MM.1S (cell line): ENCODE results near the gene SOX11.

Experiments
- DNase-seq: peaks from one replicate; pipeline ENCODE4 v3.0.0-alpha.2; 2015
- H2AFZ ChIP-seq: fragments of 300-600 bp; sonication (generic); 2 replicates; pipeline ENCODE4 v1.6.0; 2016; ENCODE audit warnings: antibody characterized with exemption, low read length
- H3F3A ChIP-seq: fragments of 300-600 bp; sonication (generic); 2 replicates; pipeline ENCODE4 v1.6.1; 2016; ENCODE audit warnings: mild to moderate bottlenecking, antibody characterized with exemption, low read length, moderate library complexity, mixed read lengths; ENCODE audit not compliant: insufficient read depth
- H3K27ac ChIP-seq: fragments of 300-600 bp; sonication (generic); 2 replicates; pipeline ENCODE4 v1.5.1; 2016; ENCODE audit warnings: mild to moderate bottlenecking, low read length
- H3K27me3 ChIP-seq: fragments of 300-600 bp; sonication (generic); replicated peaks from 2 replicates; pipeline ENCODE4 v1.6.0; 2016; ENCODE audit warnings: low read length; ENCODE audit not compliant: insufficient read depth
- H3K36me3 ChIP-seq: fragments of 300-600 bp; sonication (generic); replicated peaks from 2 replicates; pipeline ENCODE4 v1.6.1; 2016; ENCODE audit warnings: mild to moderate bottlenecking, low read length, mixed read lengths; ENCODE audit not compliant: insufficient read depth
- H3K4me1 ChIP-seq: fragments of 300-600 bp; sonication (generic); 2 replicates; pipeline ENCODE4 v1.6.1; 2016; ENCODE audit warnings: low read length, mixed read lengths
- H3K4me2 ChIP-seq: fragments of 300-600 bp; sonication (generic); 2 replicates; pipeline ENCODE4 v1.6.0; 2016; ENCODE audit warnings: low read depth, low read length
- H3K4me3 ChIP-seq: fragments of 300-600 bp; sonication (generic); 2 replicates; pipeline ENCODE4 v1.5.1; 2016; ENCODE audit warnings: low read length, mixed read lengths
- H3K79me2 ChIP-seq: fragments of 300-600 bp; sonication (generic); 2 replicates; pipeline ENCODE4 v1.6.1; 2016; ENCODE audit warnings: mixed run types, low read length, mixed read lengths
- H3K9ac ChIP-seq: fragments of 300-600 bp; sonication (generic); 2 replicates; pipeline ENCODE4 v1.6.1; 2016; ENCODE audit warnings: low read length, mixed read lengths
- H3K9me2 ChIP-seq: fragments of 300-600 bp; sonication (generic); replicated peaks from 2 replicates; pipeline ENCODE4 v1.6.1; 2016; ENCODE audit warnings: mild to moderate bottlenecking, low read length, mixed read lengths; ENCODE audit not compliant: insufficient read depth
- H3K9me3 ChIP-seq: fragments of 300-600 bp; sonication (generic); replicated peaks from 2 replicates; pipeline ENCODE4 v1.6.1; 2016; ENCODE audit warnings: mild to moderate bottlenecking, low read length, mixed read lengths; ENCODE audit not compliant: insufficient read depth
- H4K20me1 ChIP-seq: fragments of 300-600 bp; sonication (generic); 2 replicates; pipeline ENCODE4 v1.6.1; 2016; ENCODE audit warnings: mild to moderate bottlenecking, low read length, moderate library complexity, mixed read lengths; ENCODE audit not compliant: insufficient read depth
- EZH2 ChIP-seq: fragments of 300-600 bp; sonication (generic); optimal IDR thresholded peaks from 2 replicates; pipeline ENCODE3; 2017; ENCODE audit warnings: low read depth, mild to moderate bottlenecking, antibody characterized with exemption, low read length, mixed read lengths
- EZH2phosphoT487 ChIP-seq: fragments of 300-600 bp; sonication (generic); IDR thresholded peaks from 2 replicates; pipeline ENCODE4 v1.6.1; 2018; ENCODE audit warnings: antibody characterized with exemption, low read length
- TF ChIP-seq, protein P1 (sequence below): fragments of 300-600 bp; sonication (generic); IDR thresholded peaks from 2 replicates; pipeline ENCODE4 v1.5.1; 2016; ENCODE audit warnings: antibody characterized with exemption, low read length, mixed read lengths

Gene SOX11

DNA sequence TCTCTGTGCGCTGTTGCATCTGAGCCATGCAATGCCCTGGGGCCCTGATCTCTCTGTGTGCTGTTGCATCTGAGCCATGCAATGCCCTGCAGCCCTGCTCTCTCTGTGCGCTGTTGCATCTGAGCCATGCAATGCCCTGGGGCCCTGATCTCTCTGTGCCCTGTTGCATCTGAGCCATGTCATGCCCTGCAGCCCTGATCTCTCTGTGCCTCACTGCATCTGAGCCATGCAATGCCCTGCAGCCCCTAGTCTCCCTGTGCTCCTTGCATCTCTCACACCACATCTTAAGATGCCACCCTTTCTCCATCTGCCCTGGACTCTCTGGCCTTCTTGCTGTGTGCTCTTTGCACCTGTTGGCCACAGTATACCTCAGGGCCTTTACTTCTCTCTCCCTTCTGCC lies 56.2 kb downstream of the SOX11 start:
- Histone ChIP-seq H3K36me3 (no peaks in the 10 kb centered on the region), H3K27ac (no peak overlapping the region), H4K20me1 (no peaks in the 10 kb centered on the region), H3K9ac (no peak overlapping the region), H2AFZ (no peak overlapping the region), H3K27me3 (no peaks in the 10 kb centered on the region), H3K4me2 (no peak overlapping the region), H3K4me1 (no peaks in the 10 kb centered on the region), H3F3A (no peaks in the 10 kb centered on the region), H3K79me2 (no peaks in the 10 kb centered on the region), H3K4me3 (no peak overlapping the region), H3K9me2 (no peaks in the 10 kb centered on the region), H3K9me3 (no peaks in the 10 kb centered on the region)
- DNase-seq: no peak
- TF ChIP-seq, protein P1, sequence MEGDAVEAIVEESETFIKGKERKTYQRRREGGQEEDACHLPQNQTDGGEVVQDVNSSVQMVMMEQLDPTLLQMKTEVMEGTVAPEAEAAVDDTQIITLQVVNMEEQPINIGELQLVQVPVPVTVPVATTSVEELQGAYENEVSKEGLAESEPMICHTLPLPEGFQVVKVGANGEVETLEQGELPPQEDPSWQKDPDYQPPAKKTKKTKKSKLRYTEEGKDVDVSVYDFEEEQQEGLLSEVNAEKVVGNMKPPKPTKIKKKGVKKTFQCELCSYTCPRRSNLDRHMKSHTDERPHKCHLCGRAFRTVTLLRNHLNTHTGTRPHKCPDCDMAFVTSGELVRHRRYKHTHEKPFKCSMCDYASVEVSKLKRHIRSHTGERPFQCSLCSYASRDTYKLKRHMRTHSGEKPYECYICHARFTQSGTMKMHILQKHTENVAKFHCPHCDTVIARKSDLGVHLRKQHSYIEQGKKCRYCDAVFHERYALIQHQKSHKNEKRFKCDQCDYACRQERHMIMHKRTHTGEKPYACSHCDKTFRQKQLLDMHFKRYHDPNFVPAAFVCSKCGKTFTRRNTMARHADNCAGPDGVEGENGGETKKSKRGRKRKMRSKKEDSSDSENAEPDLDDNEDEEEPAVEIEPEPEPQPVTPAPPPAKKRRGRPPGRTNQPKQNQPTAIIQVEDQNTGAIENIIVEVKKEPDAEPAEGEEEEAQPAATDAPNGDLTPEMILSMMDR: no peak
- TF ChIP-seq EZH2 (no peak), EZH2phosphoT487 (no peak)

DNA sequence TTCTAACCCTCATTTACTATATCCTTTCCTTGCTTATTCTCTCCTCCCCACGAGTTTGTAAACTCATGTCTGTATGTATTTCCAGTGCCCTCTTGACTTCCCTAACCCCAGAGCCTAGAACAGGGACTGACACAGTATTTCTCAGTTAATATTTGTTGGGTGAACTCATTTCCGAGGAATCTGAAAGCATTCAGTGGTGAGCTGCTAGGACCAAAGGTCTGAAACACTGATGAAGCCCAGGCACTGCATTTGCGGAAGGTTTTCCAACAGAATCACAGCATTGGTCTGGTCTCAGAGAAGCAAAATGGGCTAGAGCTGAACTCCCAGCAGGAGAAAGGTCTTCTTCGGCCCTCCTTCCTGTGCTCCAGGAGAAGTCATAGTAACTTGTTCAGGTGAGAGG lies 56.8 kb downstream of the SOX11 start:
- H3F3A ChIP-seq: no peaks in the 10 kb centered on the region
- no peaks in the 10 kb centered on the region for H3K4me1 ChIP-seq
- no peaks in the 10 kb centered on the region for H3K79me2 ChIP-seq
- no peaks in the 10 kb centered on the region for H3K27me3 ChIP-seq
- no peaks in the 10 kb centered on the region for H3K36me3 ChIP-seq
- H3K9me3 ChIP-seq: no peaks in the 10 kb centered on the region
- H3K9me2 ChIP-seq: no peaks in the 10 kb centered on the region
- no peak for DNase-seq
- no peak for TF ChIP-seq EZH2phosphoT487
- TF ChIP-seq, protein P1: no peak
- no peak for TF ChIP-seq EZH2
- no peaks in the 10 kb centered on the region for H4K20me1 ChIP-seq
- no peak overlapping the region for H2AFZ ChIP-seq
- no peak overlapping the region for H3K4me3 ChIP-seq
- H3K9ac ChIP-seq: no peak overlapping the region
- H3K4me2 ChIP-seq: no peak overlapping the region
- H3K27ac ChIP-seq: no peak overlapping the region

DNA sequence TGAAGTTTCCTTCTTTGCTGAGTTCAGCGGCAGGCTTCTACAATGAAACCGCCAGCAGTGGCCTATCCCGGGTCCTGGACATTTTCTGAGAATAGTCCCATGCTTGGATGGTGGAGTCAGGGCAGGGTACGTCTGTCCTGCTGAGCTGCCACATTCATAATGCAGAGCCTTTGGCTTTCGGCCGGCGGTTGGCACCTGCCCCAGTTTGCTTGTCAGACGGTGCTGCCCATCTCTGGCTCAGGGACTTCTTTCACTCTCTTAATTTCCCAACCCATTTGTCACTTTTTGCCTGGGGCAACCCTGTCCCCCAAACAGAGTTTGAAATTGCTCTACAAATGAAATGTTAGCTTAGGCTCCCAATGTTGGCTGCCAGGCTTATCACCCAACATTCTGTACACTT lies 57.2 kb downstream of the SOX11 start:
- Histone ChIP-seq H3K79me2 (no peaks in the 10 kb centered on the region), H3K27me3 (no peaks in the 10 kb centered on the region), H3K27ac (no peak overlapping the region), H3K9ac (no peak overlapping the region), H3K36me3 (no peaks in the 10 kb centered on the region), H3F3A (no peaks in the 10 kb centered on the region), H2AFZ (no peak overlapping the region), H3K4me1 (no peaks in the 10 kb centered on the region), H4K20me1 (no peaks in the 10 kb centered on the region), H3K9me3 (no peaks in the 10 kb centered on the region), H3K9me2 (no peaks in the 10 kb centered on the region), H3K4me2 (no peak overlapping the region), H3K4me3 (no peak overlapping the region)
- TF ChIP-seq EZH2phosphoT487 (no peak), EZH2 (no peak)
- TF ChIP-seq, protein P1: no peak
- DNase-seq: no peak
